ENCODE data around the gene ADM2. TPM values are rescaled to one million over a fixed set of nuclear protein-coding genes. Genes with fewer than 3 reads are reported as not detected.

Gene ADM2
- total RNA-seq, 2 donors from 2014 or later: 4.0 to 4.2 TPM

GRCh38 chr22:50500452-50500851 lies 19.1 kb downstream of the ADM2 start:
- Mint-ChIP-seq H3K4me1 (no peaks in the 10 kb centered on the region), H3K36me3 (ENCODE audit: low read depth) (peaks cover 2% of the 10 kb centered on the region), H3K27me3 (ENCODE audit: insufficient read depth) (peaks cover 8% of the 10 kb centered on the region), H3K27ac (no peak overlapping the region), H3K9me3 (no peaks in the 10 kb centered on the region), H3K4me3 (no peak overlapping the region)
- Histone ChIP-seq H3K27me3 (ENCODE audit: control insufficient read depth, insufficient read depth, low read length, poor library complexity, severe bottlenecking) (no peaks in the 10 kb centered on the region), H3K9me3 (ENCODE audit: control insufficient read depth, low read length) (no peaks in the 10 kb centered on the region), H3K4me3 (ENCODE audit: low read length) (no peak overlapping the region), H3K9ac (ENCODE audit: extremely low read depth, low read length, poor library complexity, severe bottlenecking) (no peak overlapping the region), H3K36me3 (ENCODE audit: control insufficient read depth, insufficient read depth, low read length) (peaks cover 10% of the 10 kb centered on the region), H3K27ac (ENCODE audit: low read depth, low read length) (no peak overlapping the region), H3K4me1 (ENCODE audit: control insufficient read depth, insufficient read depth, low read length) (no peaks in the 10 kb centered on the region)
- DNase-seq: no peak
- no peak for TF ChIP-seq CTCF (conservative IDR thresholded peaks at IDR 0.05)
- 95 to 99% methylated on average over 11 to 12 of the region's 12 CpGs for WGBS, 2 experiments (ENCODE audit: insufficient coverage in 1 of 2, insufficient read length in 1 of 2)

GRCh38 chr22:50502096-50502495 lies 20.8 kb downstream of the ADM2 start:
- no peaks in the 10 kb centered on the region for H3K27me3 ChIP-seq (ENCODE audit: control insufficient read depth, insufficient read depth, low read length, poor library complexity, severe bottlenecking)
- H3K4me1 ChIP-seq (ENCODE audit: control insufficient read depth, insufficient read depth, low read length): no peaks in the 10 kb centered on the region
- no peak overlapping the region for H3K4me3 ChIP-seq (ENCODE audit: low read length)
- H3K9me3 Mint-ChIP-seq: no peaks in the 10 kb centered on the region
- peaks cover 2% of the 10 kb centered on the region for H3K27me3 Mint-ChIP-seq (ENCODE audit: insufficient read depth)
- H3K36me3 Mint-ChIP-seq (ENCODE audit: low read depth): peaks cover 2% of the 10 kb centered on the region
- H3K27ac ChIP-seq (ENCODE audit: low read depth, low read length): no peak overlapping the region
- WGBS, 2 experiments (ENCODE audit: insufficient coverage in 1 of 2, insufficient read length in 1 of 2): 98% methylated on average over 6 of the region's 6 CpGs
- DNase-seq: no peak
- no peaks in the 10 kb centered on the region for H3K4me1 Mint-ChIP-seq
- no peak overlapping the region for H3K27ac Mint-ChIP-seq
- H3K36me3 ChIP-seq (ENCODE audit: control insufficient read depth, insufficient read depth, low read length): peaks cover 15% of the 10 kb centered on the region
- H3K9me3 ChIP-seq (ENCODE audit: control insufficient read depth, low read length): no peaks in the 10 kb centered on the region
- no peak for TF ChIP-seq CTCF (conservative IDR thresholded peaks at IDR 0.05)
- no peak overlapping the region for H3K4me3 Mint-ChIP-seq
- H3K9ac ChIP-seq (ENCODE audit: extremely low read depth, low read length, poor library complexity, severe bottlenecking): no peak overlapping the region

GRCh38 chr22:50502628-50503474 lies 21.5 kb downstream of the ADM2 start:
- no peaks in the 10 kb centered on the region for H3K27me3 ChIP-seq (ENCODE audit: control insufficient read depth, insufficient read depth, low read length, poor library complexity, severe bottlenecking)
- no peaks in the 10 kb centered on the region for H3K27me3 Mint-ChIP-seq (ENCODE audit: insufficient read depth)
- H3K4me3 Mint-ChIP-seq: no peak overlapping the region
- no peak for TF ChIP-seq CTCF (conservative IDR thresholded peaks at IDR 0.05)
- H3K4me1 ChIP-seq (ENCODE audit: control insufficient read depth, insufficient read depth, low read length): no peaks in the 10 kb centered on the region
- H3K9ac ChIP-seq (ENCODE audit: extremely low read depth, low read length, poor library complexity, severe bottlenecking): no peak overlapping the region
- no peak overlapping the region for H3K27ac ChIP-seq (ENCODE audit: low read depth, low read length)
- peaks cover 15% of the 10 kb centered on the region for H3K36me3 ChIP-seq (ENCODE audit: control insufficient read depth, insufficient read depth, low read length)
- 94 to 96% methylated on average over 16 to 24 of the region's 24 CpGs for WGBS, 2 experiments (ENCODE audit: insufficient coverage in 1 of 2, insufficient read length in 1 of 2)
- H3K9me3 Mint-ChIP-seq: no peaks in the 10 kb centered on the region
- DNase-seq: no peak
- no peaks in the 10 kb centered on the region for H3K4me1 Mint-ChIP-seq
- H3K4me3 ChIP-seq (ENCODE audit: low read length): no peak overlapping the region
- no peaks in the 10 kb centered on the region for H3K9me3 ChIP-seq (ENCODE audit: control insufficient read depth, low read length)
- H3K36me3 Mint-ChIP-seq (ENCODE audit: low read depth): peaks cover 2% of the 10 kb centered on the region
- H3K27ac Mint-ChIP-seq: no peak overlapping the region

Measured in endodermal cell (in vitro differentiated cells).